GM19438 (cell line): ENCODE data around the gene NUBPL.
"Not testable (repeated sequence)": the region's sequence is repeated elsewhere in the genome, so short reads cannot be mapped to it uniquely, and the experiment has no call there.

Experiments used
- ATAC-seq: cut with Tn5 transposase; IDR thresholded peaks from one replicate; pipeline ENCODE4 v1.9.1; 2021; ENCODE audit warnings: low read depth; ENCODE audit not compliant: unreplicated experiment

The NUBPL gene

GRCh38 chr14:31660728-31661127 lies 99.5 kb downstream of the NUBPL start:
- no peak for ATAC-seq

- ATAC-seq = no peak
Measured at GRCh38 chr14:31668348-31668747, 107.1 kb downstream of the NUBPL start.

- no peak for ATAC-seq
Measured at GRCh38 chr14:31672709-31673108, 111.5 kb downstream of the NUBPL start.

- ATAC-seq = no peak
Measured at GRCh38 chr14:31677052-31677451, 115.8 kb downstream of the NUBPL start.

GRCh38 chr14:31677630-31678029 lies 116.4 kb downstream of the NUBPL start:
- ATAC-seq = no peak

- no peak for ATAC-seq
Measured at GRCh38 chr14:31678421-31679249, 117.4 kb downstream of the NUBPL start.

GRCh38 chr14:31682768-31683167 lies 121.6 kb downstream of the NUBPL start:
- ATAC-seq = no peak

GRCh38 chr14:31687726-31688125 lies 126.5 kb downstream of the NUBPL start:
- ATAC-seq = no peak

GRCh38 chr14:31690056-31690455 lies 128.9 kb downstream of the NUBPL start:
- no peak for ATAC-seq

- no peak for ATAC-seq
Measured at GRCh38 chr14:31692376-31692781, 131.2 kb downstream of the NUBPL start.

- ATAC-seq = no peak
Measured at GRCh38 chr14:31696378-31696777, 135.2 kb downstream of the NUBPL start.

- no peak for ATAC-seq
Measured at GRCh38 chr14:31699809-31700208, 138.6 kb downstream of the NUBPL start.

GRCh38 chr14:31700282-31701074 lies 139.3 kb downstream of the NUBPL start:
- no peak for ATAC-seq

GRCh38 chr14:31702130-31702529 lies 140.9 kb downstream of the NUBPL start:
- ATAC-seq = no peak

- no peak for ATAC-seq
Measured at GRCh38 chr14:31703056-31703455, 141.9 kb downstream of the NUBPL start.

- no peak for ATAC-seq
Measured at GRCh38 chr14:31705731-31706130, 144.5 kb downstream of the NUBPL start.

GRCh38 chr14:31708661-31709060 lies 147.5 kb downstream of the NUBPL start:
- not testable (repeated sequence) for ATAC-seq

GRCh38 chr14:31712244-31713127 lies 151.3 kb downstream of the NUBPL start:
- ATAC-seq = no peak

GRCh38 chr14:31716208-31716607 lies 155.0 kb downstream of the NUBPL start:
- no peak for ATAC-seq

GRCh38 chr14:31717294-31718085 lies 156.3 kb downstream of the NUBPL start:
- no peak for ATAC-seq
